C4-2B (cell line): ENCODE data around the gene UNC80.
"Not testable (repeated sequence)": the region's sequence is repeated elsewhere in the genome, so short reads cannot be mapped to it uniquely, and the experiment has no call there.

Experiments used
- H3K27ac ChIP-seq: fragments of 450-650 bp; 2 replicates; pipeline ENCODE4 v1.5.1; 2017
- CTCF ChIP-seq: fragments of 450-650 bp; conservative IDR thresholded peaks from 2 replicates; pipeline ENCODE4 v1.5.1; 2017; ENCODE audit warnings: mild to moderate bottlenecking
- ZFX ChIP-seq: fragments of 450-650 bp; IDR thresholded peaks from 2 replicates; pipeline ENCODE4 v1.6.1; 2017

The UNC80 gene

GRCh38 chr2:209787416-209787815 is 15.8 kb downstream of the UNC80 start:
- TF ChIP-seq ZFX (no peak), CTCF (no peak)
- H3K27ac ChIP-seq, result no peak overlapping the region

GRCh38 chr2:209788925-209789324 is 17.3 kb downstream of the UNC80 start:
- TF ChIP-seq ZFX (no peak), CTCF (no peak)
- H3K27ac ChIP-seq, result no peak overlapping the region

GRCh38 chr2:209790066-209790728 is 18.6 kb downstream of the UNC80 start:
- no peak for TF ChIP-seq ZFX
- no peak for TF ChIP-seq CTCF
- no peak overlapping the region for H3K27ac ChIP-seq

GRCh38 chr2:209791151-209791550 is 19.5 kb downstream of the UNC80 start:
- H3K27ac ChIP-seq, result no peak overlapping the region

GRCh38 chr2:209795425-209795824 is 23.8 kb downstream of the UNC80 start:
- H3K27ac ChIP-seq, result not testable (repeated sequence)

More at GRCh38 chr2:209791151-209791550, 19.5 kb downstream of the UNC80 start:
- TF ChIP-seq CTCF (no peak), ZFX (no peak)

GRCh38 chr2:209805351-209805750 is 33.7 kb downstream of the UNC80 start:
- TF ChIP-seq ZFX, result no peak
- TF ChIP-seq CTCF, result no peak
- H3K27ac ChIP-seq, result no peak overlapping the region

GRCh38 chr2:209806318-209806717 is 34.7 kb downstream of the UNC80 start:
- H3K27ac ChIP-seq, result no peak overlapping the region
- no peak for TF ChIP-seq CTCF

- H3K27ac ChIP-seq, result no peak overlapping the region
- TF ChIP-seq CTCF (no peak), ZFX (no peak)
Observed at GRCh38 chr2:209808521-209808920, 36.9 kb downstream of the UNC80 start.
